HEK293T (cell line): Measurements from ENCODE around the gene RPL38.

Experiments
- CTCF ChIA-PET: fragments of 350-600 bp; formaldehyde crosslinking; extraction: SDS; loops from one replicate; lab custom pipeline; 2021; ENCODE audit warnings: antibody characterized with exemption, inconsistent platforms; lab: Yijun Ruan, JAX
- POLR2A ChIA-PET: fragments of 350-600 bp; formaldehyde crosslinking; extraction: SDS; loops from one replicate; lab custom pipeline; 2020; ENCODE audit warnings: antibody characterized with exemption, inconsistent platforms; lab: Yijun Ruan, JAX
- DNase-seq: peaks from one replicate; pipeline ENCODE4 v3.0.0; 2012; ENCODE audit warnings: mixed read lengths; ENCODE audit errors: extremely low spot score
- ARNT ChIP-seq: fragments of 450-650 bp; IDR thresholded peaks from 2 replicates; pipeline ENCODE4 v1.6.1; 2017; ENCODE audit warnings: mild to moderate bottlenecking
- BHLHE40 ChIP-seq: fragments of 450-650 bp; IDR thresholded peaks from 2 replicates; pipeline ENCODE4 v1.6.1; 2016; ENCODE audit warnings: mild to moderate bottlenecking, moderate library complexity, borderline replicate concordance
- CTBP1 ChIP-seq: fragments of 450-650 bp; IDR thresholded peaks from 2 replicates; pipeline ENCODE4 v1.6.1; 2016; ENCODE audit warnings: borderline replicate concordance
- ELF4 ChIP-seq: fragments of 450-650 bp; IDR thresholded peaks from 2 replicates; pipeline ENCODE4 v1.6.1; 2017; ENCODE audit warnings: antibody characterized with exemption
- FOXA1 ChIP-seq: fragments of 450-650 bp; IDR thresholded peaks from 2 replicates; pipeline ENCODE4 v1.6.1; 2016; ENCODE audit warnings: mild to moderate bottlenecking
- FOXK2 ChIP-seq: fragments of 450-650 bp; IDR thresholded peaks from 2 replicates; pipeline ENCODE4 v1.6.1; 2016; ENCODE audit warnings: mild to moderate bottlenecking
- FOXM1 ChIP-seq: fragments of 450-650 bp; IDR thresholded peaks from 2 replicates; pipeline ENCODE4 v1.6.1; 2017; ENCODE audit warnings: mild to moderate bottlenecking, borderline replicate concordance
- HDGF ChIP-seq: fragments of 450-650 bp; IDR thresholded peaks from 2 replicates; pipeline ENCODE4 v1.6.1; 2017; ENCODE audit warnings: antibody characterized with exemption, borderline replicate concordance
- L3MBTL2 ChIP-seq: fragments of 450-650 bp; conservative IDR thresholded peaks from 2 replicates; pipeline ENCODE4 v1.6.1; 2016; ENCODE audit warnings: mild to moderate bottlenecking
- LEF1 ChIP-seq: fragments of 450-650 bp; IDR thresholded peaks from 2 replicates; pipeline ENCODE4 v1.6.1; 2017; ENCODE audit warnings: mild to moderate bottlenecking, borderline replicate concordance
- NFRKB ChIP-seq: fragments of 450-650 bp; IDR thresholded peaks from 2 replicates; pipeline ENCODE4 v1.6.1; 2016; ENCODE audit warnings: mild to moderate bottlenecking, moderate library complexity
- SP1 ChIP-seq: fragments of 450-650 bp; IDR thresholded peaks from 2 replicates; pipeline ENCODE4 v1.6.1; 2017
- SUZ12 ChIP-seq: fragments of 450-650 bp; IDR thresholded peaks from 2 replicates; pipeline ENCODE4 v1.6.1; 2016; ENCODE audit warnings: mild to moderate bottlenecking
- TARDBP ChIP-seq: fragments of 450-650 bp; IDR thresholded peaks from 2 replicates; pipeline ENCODE4 v1.6.1; 2016
- ZNF384 ChIP-seq: fragments of 450-650 bp; IDR thresholded peaks from 2 replicates; pipeline ENCODE4 v1.6.1; 2016
- TF ChIP-seq, protein P1 (sequence below): fragments of 450-650 bp; IDR thresholded peaks from 2 replicates; pipeline ENCODE4 v1.6.1; 2016

Gene RPL38

DNA sequence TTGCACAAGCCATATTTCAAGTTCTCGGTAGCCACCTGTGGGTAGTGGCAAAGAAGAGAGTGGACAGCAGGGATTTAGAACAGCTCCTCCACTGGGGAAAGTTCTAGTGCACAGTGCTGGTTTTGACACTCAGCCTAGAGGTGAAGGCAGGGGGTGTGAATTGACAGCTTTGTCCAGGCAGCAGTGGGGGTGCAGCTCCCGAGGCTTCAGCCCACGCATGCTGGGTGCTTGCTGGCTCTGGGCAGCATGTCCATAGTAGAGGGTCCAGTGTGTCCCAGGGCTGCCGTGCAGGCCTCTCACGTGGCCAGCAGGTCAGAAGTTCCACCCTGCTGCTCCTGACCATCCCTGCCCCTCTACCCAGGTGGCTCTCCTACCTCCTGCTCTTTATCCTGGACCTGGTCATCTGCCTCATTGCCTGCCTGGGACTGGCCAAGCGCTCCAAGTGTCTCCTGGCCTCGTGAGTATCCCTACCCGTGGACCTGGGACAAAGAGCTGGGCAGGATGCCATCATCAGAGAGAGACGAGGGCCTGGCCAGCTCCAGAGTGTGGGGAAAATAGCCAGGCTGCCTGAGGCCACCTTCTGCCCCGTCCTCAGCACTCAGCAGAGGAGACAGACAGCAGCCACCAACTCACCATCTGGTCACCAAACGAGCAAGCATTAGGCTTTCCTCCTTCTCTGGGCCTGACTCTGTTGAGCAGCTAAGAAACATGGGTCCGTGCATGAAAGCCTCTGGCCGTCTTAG is 39.7 kb downstream of the RPL38 start:
- CTCF ChIA-PET, result no interaction called here
- no peak for TF ChIP-seq LEF1
- TF ChIP-seq FOXA1, result no peak
- TF ChIP-seq NFRKB, result no peak
- no peak for TF ChIP-seq ZNF384
- no peak for TF ChIP-seq FOXM1
- no peak for TF ChIP-seq TARDBP
- TF ChIP-seq HDGF, result no peak
- TF ChIP-seq, protein P1, sequence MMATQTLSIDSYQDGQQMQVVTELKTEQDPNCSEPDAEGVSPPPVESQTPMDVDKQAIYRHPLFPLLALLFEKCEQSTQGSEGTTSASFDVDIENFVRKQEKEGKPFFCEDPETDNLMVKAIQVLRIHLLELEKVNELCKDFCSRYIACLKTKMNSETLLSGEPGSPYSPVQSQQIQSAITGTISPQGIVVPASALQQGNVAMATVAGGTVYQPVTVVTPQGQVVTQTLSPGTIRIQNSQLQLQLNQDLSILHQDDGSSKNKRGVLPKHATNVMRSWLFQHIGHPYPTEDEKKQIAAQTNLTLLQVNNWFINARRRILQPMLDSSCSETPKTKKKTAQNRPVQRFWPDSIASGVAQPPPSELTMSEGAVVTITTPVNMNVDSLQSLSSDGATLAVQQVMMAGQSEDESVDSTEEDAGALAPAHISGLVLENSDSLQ, result no peak
- no peak for TF ChIP-seq FOXK2
- no peak for TF ChIP-seq L3MBTL2
- TF ChIP-seq SUZ12, result no peak
- TF ChIP-seq BHLHE40, result no peak
- no peak for TF ChIP-seq CTBP1
- TF ChIP-seq ELF4, result no peak
- TF ChIP-seq ARNT, result no peak
- POLR2A ChIA-PET, result no interaction called here

DNA sequence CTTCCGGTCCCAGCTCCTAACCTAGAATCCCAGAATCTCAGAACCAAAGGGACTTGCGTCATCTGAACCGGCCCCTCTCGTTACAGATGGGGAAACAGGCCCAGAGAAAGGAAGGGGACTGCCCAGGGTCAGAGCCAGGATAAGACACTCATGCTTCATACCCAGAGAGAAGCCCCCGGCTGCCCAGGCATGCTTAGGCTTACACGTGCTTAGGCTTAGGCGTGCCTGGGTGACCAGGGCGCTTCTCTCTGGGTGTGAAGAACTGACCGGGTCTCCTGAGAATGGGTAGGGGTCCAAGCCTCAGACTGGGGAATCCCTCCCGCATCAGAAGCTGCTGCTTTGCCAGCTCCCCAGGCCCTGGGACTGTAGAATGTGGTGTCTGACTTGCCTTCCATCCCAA is 40.6 kb downstream of the RPL38 start:
- ChIA-PET POLR2A (no interaction called here), CTCF (interaction anchor here (0.7 kb wide), 1 partner anchor 863 kb away, joined by 3 read pairs; no protein-coding TSS in a partner anchor)
- TF ChIP-seq, protein P1, result no peak
- TF ChIP-seq TARDBP, result no peak
- no peak for TF ChIP-seq FOXK2
- TF ChIP-seq CTBP1, result no peak
- TF ChIP-seq SUZ12, result no peak
- TF ChIP-seq ZNF384, result no peak
- TF ChIP-seq L3MBTL2, result no peak
- TF ChIP-seq FOXA1, result no peak
- TF ChIP-seq NFRKB, result no peak
- TF ChIP-seq FOXM1, result no peak
- no peak for TF ChIP-seq LEF1
- no peak for TF ChIP-seq BHLHE40
- TF ChIP-seq HDGF, result no peak
- no peak for TF ChIP-seq ELF4
- no peak for TF ChIP-seq SP1
- TF ChIP-seq ARNT, result no peak
- DNase-seq, result no peak

More for the DNA sequence above, 39.7 kb downstream of the RPL38 start:
- DNase-seq, result no peak

DNA sequence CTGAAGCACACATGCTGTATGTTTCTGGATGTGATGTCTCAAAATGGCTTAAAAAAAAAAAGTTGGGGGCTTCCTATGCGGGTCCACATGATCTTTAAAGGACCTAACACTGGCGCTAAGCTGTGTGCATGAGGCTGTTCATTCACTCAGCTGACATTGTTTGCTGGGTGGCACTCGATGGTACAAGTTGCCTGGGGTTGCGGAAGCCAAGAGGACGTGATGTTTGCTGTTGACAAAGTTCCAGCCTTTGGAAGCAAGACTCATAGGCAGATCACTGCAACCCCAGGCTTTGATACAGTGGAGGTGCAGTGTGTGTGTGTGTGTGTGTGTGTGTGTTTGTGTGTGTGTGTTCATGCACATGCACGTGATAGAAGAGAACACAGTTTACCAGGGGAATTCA is 41.1 kb downstream of the RPL38 start:
- no peak for TF ChIP-seq CTBP1
- no peak for TF ChIP-seq NFRKB
- no peak for TF ChIP-seq FOXM1
- no peak for TF ChIP-seq FOXA1
- TF ChIP-seq ELF4, result no peak
- no peak for TF ChIP-seq ZNF384
- TF ChIP-seq ARNT, result no peak
- no peak for TF ChIP-seq TARDBP
- no peak for TF ChIP-seq SUZ12
- TF ChIP-seq L3MBTL2, result no peak
- no peak for TF ChIP-seq SP1
- TF ChIP-seq, protein P1, result no peak
- TF ChIP-seq HDGF, result no peak
- no peak for TF ChIP-seq FOXK2
- TF ChIP-seq LEF1, result no peak
- TF ChIP-seq BHLHE40, result no peak
- ChIA-PET CTCF (interaction anchor here (0.7 to 0.8 kb wide), 2 partner anchors 9 to 863 kb away, joined by 3 read pairs; no protein-coding TSS in a partner anchor), POLR2A (interaction anchor here (0.6 kb wide), 1 partner anchor 22 kb away, joined by 3 read pairs; no protein-coding TSS in a partner anchor)
- no peak for DNase-seq

DNA sequence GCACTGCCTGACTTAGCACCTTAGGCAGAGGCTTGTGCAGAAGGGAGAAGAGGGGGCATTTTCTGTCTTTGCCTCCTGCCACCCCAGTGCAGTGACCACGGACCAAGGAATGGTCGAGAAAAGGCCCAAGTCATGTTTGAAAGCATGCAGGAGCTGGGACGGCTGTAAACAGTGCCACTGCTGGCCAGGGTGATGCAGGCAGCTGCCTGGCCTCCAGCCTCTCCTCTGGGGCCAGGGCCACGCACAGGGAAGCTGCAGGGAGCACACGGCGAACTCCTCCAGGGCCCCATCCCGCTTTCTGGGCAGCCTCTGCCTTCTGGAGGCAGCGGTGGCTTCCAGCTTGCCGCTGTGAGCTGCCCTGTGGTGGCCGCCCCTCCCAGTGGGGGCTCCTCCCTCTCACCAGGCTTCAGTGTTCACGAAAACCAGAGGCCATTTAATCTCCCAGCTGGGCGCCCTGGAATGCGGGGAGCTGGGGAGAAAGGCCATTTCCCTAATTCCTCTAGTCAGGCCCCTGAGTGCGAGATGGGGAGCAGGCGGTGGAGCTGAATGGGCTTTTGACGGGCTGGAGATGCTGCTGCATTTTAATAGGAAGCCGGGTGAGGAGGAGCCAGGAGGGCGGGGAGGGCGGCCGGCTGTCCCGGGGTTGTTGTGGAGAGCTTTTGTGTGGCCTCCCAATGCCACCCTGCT is 41.8 kb downstream of the RPL38 start:
- ChIA-PET CTCF (interaction anchor here (0.6 to 0.8 kb wide), 2 partner anchors 10 to 27 kb away, joined by 3 read pairs; no protein-coding TSS in a partner anchor), POLR2A (interaction anchor here (0.6 kb wide), 1 partner anchor 23 kb away, joined by 3 read pairs; no protein-coding TSS in a partner anchor)
- no peak for DNase-seq
- no peak for TF ChIP-seq FOXM1
- no peak for TF ChIP-seq HDGF
- no peak for TF ChIP-seq ZNF384
- TF ChIP-seq FOXK2, result no peak
- no peak for TF ChIP-seq ELF4
- TF ChIP-seq SUZ12, result no peak
- TF ChIP-seq ARNT, result no peak
- TF ChIP-seq BHLHE40, result no peak
- TF ChIP-seq FOXA1, result no peak
- no peak for TF ChIP-seq SP1
- no peak for TF ChIP-seq NFRKB
- TF ChIP-seq L3MBTL2, result no peak
- no peak for TF ChIP-seq CTBP1
- TF ChIP-seq, protein P1, result no peak
- no peak for TF ChIP-seq LEF1
- no peak for TF ChIP-seq TARDBP

DNA sequence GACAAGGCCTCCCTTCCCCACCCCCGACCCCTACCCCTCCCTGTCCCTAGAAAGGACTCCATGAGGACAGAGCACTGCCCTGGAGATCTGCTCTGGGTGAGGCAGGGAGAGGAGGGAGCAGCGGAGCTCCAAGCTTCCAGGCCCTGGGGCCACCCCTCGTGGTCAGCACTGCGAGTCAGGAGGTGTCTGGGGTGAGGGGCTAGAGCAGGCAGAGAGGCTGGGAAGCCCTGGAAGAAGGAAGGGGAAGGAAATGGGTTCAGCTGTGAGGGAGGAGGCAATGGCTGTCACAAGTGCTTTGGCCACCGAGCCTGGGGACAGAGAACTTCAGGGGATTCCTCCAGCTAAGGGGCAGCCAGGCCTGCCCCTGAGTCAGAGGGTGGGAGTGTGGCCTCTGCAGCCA is 42.4 kb downstream of the RPL38 start:
- DNase-seq, result no peak
- CTCF ChIA-PET, result interaction anchor here (0.6 kb wide), 1 partner anchor 27 kb away, joined by 3 read pairs; no protein-coding TSS in a partner anchor
- POLR2A ChIA-PET, result no interaction called here
- no peak for TF ChIP-seq BHLHE40
